ENCODE measurements around the gene TMEM167A.
"Not testable (repeated sequence)": the region's sequence is repeated elsewhere in the genome, so short reads cannot be mapped to it uniquely, and the experiment has no call there.

The TMEM167A gene

GRCh38 chr5:83085106-83085505, 7.9 kb upstream of the TMEM167A start:
- no peak for DNase-seq

GRCh38 chr5:83084336-83084735, 7.1 kb upstream of the TMEM167A start:
- no peak for DNase-seq

GRCh38 chr5:83082750-83083149, 5.6 kb upstream of the TMEM167A start:
- no peak for DNase-seq

- DNase-seq, result no peak
These were observed 568 bp upstream of the TMEM167A start for GRCh38 chr5:83077662-83078261.

GRCh38 chr5:83072966-83073365, 4.2 kb downstream of the TMEM167A start:
- no peak for DNase-seq

GRCh38 chr5:83071286-83072051, 5.7 kb downstream of the TMEM167A start:
- no peak for DNase-seq

- no peak for DNase-seq
These were observed 7.9 kb downstream of the TMEM167A start for GRCh38 chr5:83069096-83069799.

GRCh38 chr5:83067377-83067776, 9.8 kb downstream of the TMEM167A start:
- not testable (repeated sequence) for DNase-seq

- DNase-seq, result no peak
These were observed 10.6 kb downstream of the TMEM167A start for GRCh38 chr5:83066548-83067110.

- no peak for DNase-seq
These were observed 17.9 kb downstream of the TMEM167A start for GRCh38 chr5:83059341-83059740.

GRCh38 chr5:83058726-83059125, 18.5 kb downstream of the TMEM167A start:
- no peak for DNase-seq

GRCh38 chr5:83055166-83055565, 22.0 kb downstream of the TMEM167A start:
- DNase-seq, result no peak

GRCh38 chr5:83050723-83051340, 26.4 kb downstream of the TMEM167A start:
- no peak for DNase-seq

GRCh38 chr5:83049370-83049885, 27.8 kb downstream of the TMEM167A start:
- no peak for DNase-seq

- DNase-seq, result no peak
These were observed 28.4 kb downstream of the TMEM167A start for GRCh38 chr5:83048811-83049210.

GRCh38 chr5:83048277-83048676, 28.9 kb downstream of the TMEM167A start:
- no peak for DNase-seq

GRCh38 chr5:83044926-83045325, 32.3 kb downstream of the TMEM167A start:
- DNase-seq, result no peak

GRCh38 chr5:83042507-83042906, 34.7 kb downstream of the TMEM167A start:
- DNase-seq, result no peak

GRCh38 chr5:83038924-83039323, 38.3 kb downstream of the TMEM167A start:
- DNase-seq, result no peak

- DNase-seq, result no peak
These were observed 40.1 kb downstream of the TMEM167A start for GRCh38 chr5:83036991-83037575.

- no peak for DNase-seq
These were observed 41.7 kb downstream of the TMEM167A start for GRCh38 chr5:83035373-83036100.
